Measurements from ENCODE around the gene ACVR2B.

Gene ACVR2B

GRCh38 chr3:38533285-38533976 lies 79.7 kb downstream of the ACVR2B start:
- DNase-seq: no peak

DNA sequence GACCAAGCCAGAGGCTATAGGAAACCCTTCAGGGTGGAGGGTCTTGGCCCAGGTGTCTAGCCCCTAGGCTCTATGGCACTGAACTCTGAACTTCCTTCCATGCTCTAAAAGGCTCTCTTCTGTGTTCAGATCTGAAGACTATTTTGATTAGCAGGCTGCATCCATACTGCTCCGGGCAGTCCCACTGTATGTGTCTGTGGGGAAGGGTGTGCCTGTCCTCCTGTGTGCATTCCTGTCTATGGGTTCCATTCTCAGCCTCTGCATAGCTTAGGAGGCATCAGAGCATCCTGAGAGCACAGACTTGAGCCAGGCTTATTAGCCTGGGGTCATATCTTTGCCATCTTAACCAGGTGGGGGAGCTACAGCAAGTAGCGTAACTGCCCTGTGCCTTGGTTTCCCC lies 80.5 kb downstream of the ACVR2B start:
- no peak for DNase-seq

DNA sequence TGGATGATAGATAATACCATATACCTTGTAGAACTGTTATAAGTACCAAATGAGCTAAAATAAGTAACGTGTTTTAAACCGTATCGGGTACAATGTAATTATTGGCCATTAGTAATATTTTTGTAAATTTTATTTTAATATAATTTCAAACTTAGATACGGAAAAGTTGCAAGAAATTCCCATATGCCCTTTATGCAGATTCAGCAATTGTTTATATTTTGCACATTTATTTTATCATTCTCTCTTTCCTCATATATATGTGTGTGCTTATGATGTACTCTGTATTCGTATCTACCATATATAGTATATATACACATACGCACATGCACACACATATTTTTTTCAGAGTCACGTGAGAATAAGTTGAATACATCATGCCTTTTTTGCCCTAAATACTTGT lies 80.9 kb downstream of the ACVR2B start:
- no peak for DNase-seq

DNA sequence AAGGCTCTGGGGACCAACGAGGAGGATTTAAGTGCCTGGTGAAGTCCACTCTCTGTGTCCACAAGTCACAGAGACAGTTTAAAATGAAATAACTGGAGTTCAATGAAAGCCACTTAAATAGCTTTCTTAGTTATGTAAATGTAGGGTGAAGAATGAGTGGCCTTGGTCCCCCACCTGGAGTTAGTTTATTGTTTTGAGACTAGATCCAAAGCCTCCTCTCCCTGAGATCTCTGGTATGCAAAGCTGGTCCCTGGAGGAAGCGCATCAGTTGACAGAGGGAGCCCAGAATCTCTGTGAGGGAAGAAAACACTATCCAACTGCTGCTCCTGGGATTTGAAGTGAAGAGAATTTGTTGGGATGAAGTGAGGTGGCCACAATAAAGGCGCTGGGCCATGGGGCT lies 83.0 kb downstream of the ACVR2B start:
- no peak for DNase-seq

GRCh38 chr3:38538773-38539353 lies 85.2 kb downstream of the ACVR2B start:
- DNase-seq: no peak

GRCh38 chr3:38541806-38542205 lies 88.1 kb downstream of the ACVR2B start:
- no peak for DNase-seq
